K562 treated with DMSO at 1 percent for 24 hours (cell line): ENCODE results near the gene STATH. TPM values are rescaled to one million over a fixed set of nuclear protein-coding genes. Genes with fewer than 3 reads are reported as not detected.

ENCODE experiments used
- total RNA-seq: library from RNA; unstranded; fragments of 300-600 nt; gene quantifications from 2 replicates; pipeline ENCODE4 v1.2.3, GENCODE V29; 2022; ENCODE audit warnings: low read depth; ENCODE audit not compliant: insufficient read depth

STATH gene
- total RNA-seq, result not detected in 2 replicates

GRCh38 chr4:69995526-69996016 is at the start of gene STATH:
Gene STATH (plus strand): TSS chr4:69995966. CDS start chr4:69998438, 2,472 bp downstream.

GRCh38 chr4:69965628-69966027 is 30.1 kb upstream of the STATH start, which contains the start of gene CSN2:
Gene CSN2 (minus strand): TSS chr4:69965728. CDS start chr4:69960995, 4,733 bp downstream.

GRCh38 chr4:70028159-70028558 is 32.4 kb downstream of the STATH start, which contains the start of gene HTN3:
Gene HTN3 (plus strand): TSS chr4:70028459. CDS start chr4:70030741, 2,282 bp downstream.

GRCh38 chr4:70050138-70050537 is 54.4 kb downstream of the STATH start, which contains the start of gene HTN1:
Gene HTN1 (plus strand): TSS chr4:70050438. CDS start chr4:70053077, 2,639 bp downstream.

Other genes with a start within 250 kb of the STATH start
- not detected in 2 replicates for gene SULT1B1, start 235.3 kb upstream of the STATH start, total RNA-seq
- not detected in 2 replicates for gene SULT1E1, start 135.8 kb upstream of the STATH start, total RNA-seq
- gene CSN1S1, start 64.9 kb upstream of the STATH start, total RNA-seq, result not detected in 2 replicates
- not detected in 2 replicates for gene CSN2, start 30.2 kb upstream of the STATH start, total RNA-seq
- not detected in 2 replicates for gene HTN3, start 32.5 kb downstream of the STATH start, total RNA-seq
- gene HTN1, start 54.5 kb downstream of the STATH start, total RNA-seq, result not detected in 2 replicates
- gene PRR27, start 158.3 kb downstream of the STATH start, total RNA-seq, result not detected in 2 replicates
- gene ODAM, start 199.8 kb downstream of the STATH start, total RNA-seq, result not detected in 2 replicates
- gene FDCSP, start 230.2 kb downstream of the STATH start, total RNA-seq, result not detected in 2 replicates
- gene CSN3, start 246.6 kb downstream of the STATH start, total RNA-seq, result not detected in 2 replicates